ENCODE data around the gene OSBP.

The OSBP gene

DNA sequence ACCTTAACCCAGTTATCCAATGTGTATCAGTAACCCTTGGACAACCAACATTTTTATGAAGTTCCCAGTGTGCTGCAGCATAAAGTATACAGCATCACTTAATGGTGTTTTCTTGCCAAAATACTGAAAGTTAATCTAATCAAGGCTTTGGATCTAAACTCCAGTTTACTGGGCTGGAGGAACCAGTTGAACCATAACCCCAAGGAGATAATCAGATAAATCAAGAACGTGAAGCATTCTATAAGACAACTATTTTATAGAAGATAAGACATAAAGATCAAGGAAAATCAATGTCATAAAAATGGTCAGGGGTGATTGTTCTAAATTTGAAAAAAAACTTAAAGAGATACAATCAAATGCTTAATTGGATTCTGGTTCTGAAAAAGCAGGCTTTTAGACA lies 2.3 kb upstream of the OSBP start:
- H3K27me3 ChIP-seq (ENCODE audit: low read depth, low read length), result no peaks in the 10 kb centered on the region
- TF ChIP-seq EZH2phosphoT487 (IDR thresholded peaks at IDR 0.05; ENCODE audit: low read depth), result no peak
- TF ChIP-seq, protein P1, sequence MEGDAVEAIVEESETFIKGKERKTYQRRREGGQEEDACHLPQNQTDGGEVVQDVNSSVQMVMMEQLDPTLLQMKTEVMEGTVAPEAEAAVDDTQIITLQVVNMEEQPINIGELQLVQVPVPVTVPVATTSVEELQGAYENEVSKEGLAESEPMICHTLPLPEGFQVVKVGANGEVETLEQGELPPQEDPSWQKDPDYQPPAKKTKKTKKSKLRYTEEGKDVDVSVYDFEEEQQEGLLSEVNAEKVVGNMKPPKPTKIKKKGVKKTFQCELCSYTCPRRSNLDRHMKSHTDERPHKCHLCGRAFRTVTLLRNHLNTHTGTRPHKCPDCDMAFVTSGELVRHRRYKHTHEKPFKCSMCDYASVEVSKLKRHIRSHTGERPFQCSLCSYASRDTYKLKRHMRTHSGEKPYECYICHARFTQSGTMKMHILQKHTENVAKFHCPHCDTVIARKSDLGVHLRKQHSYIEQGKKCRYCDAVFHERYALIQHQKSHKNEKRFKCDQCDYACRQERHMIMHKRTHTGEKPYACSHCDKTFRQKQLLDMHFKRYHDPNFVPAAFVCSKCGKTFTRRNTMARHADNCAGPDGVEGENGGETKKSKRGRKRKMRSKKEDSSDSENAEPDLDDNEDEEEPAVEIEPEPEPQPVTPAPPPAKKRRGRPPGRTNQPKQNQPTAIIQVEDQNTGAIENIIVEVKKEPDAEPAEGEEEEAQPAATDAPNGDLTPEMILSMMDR (IDR thresholded peaks at IDR 0.05; ENCODE audit: low read depth, low read length), result no peak
- peaks cover 22% of the 10 kb centered on the region for H4K20me1 ChIP-seq (ENCODE audit: insufficient read depth, low read length)
- no peak overlapping the region for H3K4me3 ChIP-seq (ENCODE audit: low read length)
- no peak overlapping the region for H3K9ac ChIP-seq (ENCODE audit: low read length)
- 0 out of 2 replicates have a peak overlapping the region, but pooled peaks have one; percentile 18 for H2AFZ ChIP-seq (ENCODE audit: low read depth, low read length)
- H3K36me3 ChIP-seq (replicated peaks; ENCODE audit: low read depth, low read length), result peaks cover 11% of the 10 kb centered on the region
- no peak overlapping the region for H3K4me2 ChIP-seq (ENCODE audit: low read length)
- no peak overlapping the region for H3K27ac ChIP-seq (ENCODE audit: low read length)
- H3K4me1 ChIP-seq (ENCODE audit: low read length), result peaks cover 24% of the 10 kb centered on the region
- H3K9me3 ChIP-seq (ENCODE audit: insufficient read depth, low read length), result no peaks in the 10 kb centered on the region
- H3K79me2 ChIP-seq (ENCODE audit: low read length), result peaks cover 26% of the 10 kb centered on the region

DNA sequence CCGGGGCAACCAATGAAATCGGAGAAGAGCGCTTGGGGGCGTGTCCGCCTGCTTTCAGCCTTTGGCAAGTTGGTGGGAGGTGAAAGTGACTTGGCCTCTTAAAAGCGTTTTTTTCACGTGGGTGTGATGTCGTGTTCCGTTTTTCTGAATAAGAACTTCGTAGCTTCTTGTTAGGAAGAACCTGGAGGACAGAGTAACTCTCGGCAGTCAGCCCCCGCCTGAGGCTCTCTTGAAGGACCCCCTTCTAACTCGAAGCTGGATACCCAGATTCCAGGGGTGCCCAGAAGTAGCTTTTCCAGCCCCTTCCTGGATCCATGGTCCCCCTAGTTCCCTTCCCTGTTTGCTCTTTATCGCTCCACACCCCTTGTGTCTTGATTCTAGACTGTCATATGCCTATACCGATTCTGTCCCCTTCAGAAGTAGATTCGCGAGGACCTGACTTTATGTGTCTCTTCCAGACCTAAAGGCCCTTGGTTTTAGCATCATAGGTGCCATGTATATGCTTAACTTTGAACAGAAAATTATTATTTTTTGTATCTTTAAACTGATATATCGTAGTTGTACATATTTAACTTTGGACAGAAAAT lies 915 bp upstream of the OSBP start:
- Histone ChIP-seq H3K27me3 (ENCODE audit: low read depth, low read length) (no peaks in the 10 kb centered on the region), H2AFZ (ENCODE audit: low read depth, low read length) (peak overlapping the region; percentile 62), H3K27ac (ENCODE audit: low read length) (peak overlapping the region; percentile 64), H3K36me3 (replicated peaks; ENCODE audit: low read depth, low read length) (peaks cover 11% of the 10 kb centered on the region), H3K9me3 (ENCODE audit: insufficient read depth, low read length) (no peaks in the 10 kb centered on the region), H3K4me2 (ENCODE audit: low read length) (peak overlapping the region; percentile 91), H3K4me1 (ENCODE audit: low read length) (peaks cover 35% of the 10 kb centered on the region), H4K20me1 (ENCODE audit: insufficient read depth, low read length) (peaks cover 35% of the 10 kb centered on the region), H3K9ac (ENCODE audit: low read length) (peak overlapping the region; percentile 75), H3K79me2 (ENCODE audit: low read length) (peaks cover 40% of the 10 kb centered on the region), H3K4me3 (ENCODE audit: low read length) (peak overlapping the region; percentile 78)
- no peak for TF ChIP-seq EZH2phosphoT487 (IDR thresholded peaks at IDR 0.05; ENCODE audit: low read depth)
- TF ChIP-seq, protein P1 (IDR thresholded peaks at IDR 0.05; ENCODE audit: low read depth, low read length), result no peak

DNA sequence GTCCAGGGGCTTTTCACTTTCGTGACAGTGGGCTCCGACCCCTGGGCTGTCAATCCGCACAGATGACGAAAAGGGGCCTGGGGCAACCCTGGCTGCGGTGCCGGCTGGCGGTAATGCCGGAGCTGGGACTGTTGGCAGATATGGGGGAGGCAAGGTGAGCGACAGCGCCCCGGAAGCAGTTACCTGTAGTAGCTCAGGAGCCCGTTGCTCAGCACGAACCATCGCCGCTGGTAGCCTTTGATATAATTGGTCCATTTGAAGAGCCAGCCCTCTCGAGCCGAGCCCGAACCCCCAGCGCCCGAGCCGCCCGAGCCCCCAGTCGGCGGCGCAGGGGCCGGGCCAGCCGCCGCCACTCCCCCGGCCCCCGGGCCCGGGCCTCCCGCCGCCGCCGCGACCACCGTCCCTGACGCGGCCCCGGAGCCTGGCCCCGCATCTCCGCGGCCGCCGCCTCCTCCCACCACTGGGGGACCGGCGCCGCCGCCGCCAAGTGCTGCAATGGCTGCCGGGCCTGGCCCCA lies 396 bp downstream of the OSBP start:
- Histone ChIP-seq H3K9ac (ENCODE audit: low read length) (peak overlapping the region; percentile 82), H3K27me3 (ENCODE audit: low read depth, low read length) (no peaks in the 10 kb centered on the region), H3K4me1 (ENCODE audit: low read length) (peaks cover 35% of the 10 kb centered on the region), H3K9me3 (ENCODE audit: insufficient read depth, low read length) (no peaks in the 10 kb centered on the region), H3K36me3 (replicated peaks; ENCODE audit: low read depth, low read length) (peaks cover 15% of the 10 kb centered on the region), H2AFZ (ENCODE audit: low read depth, low read length) (no peak overlapping the region), H3K4me3 (ENCODE audit: low read length) (peak overlapping the region; percentile 94), H4K20me1 (ENCODE audit: insufficient read depth, low read length) (peaks cover 40% of the 10 kb centered on the region), H3K27ac (ENCODE audit: low read length) (peak overlapping the region; percentile 35), H3K79me2 (ENCODE audit: low read length) (peaks cover 53% of the 10 kb centered on the region), H3K4me2 (ENCODE audit: low read length) (peak overlapping the region; percentile 98)
- no peak for TF ChIP-seq EZH2phosphoT487 (IDR thresholded peaks at IDR 0.05; ENCODE audit: low read depth)
- TF ChIP-seq, protein P1 (IDR thresholded peaks at IDR 0.05; ENCODE audit: low read depth, low read length), result no peak

DNA sequence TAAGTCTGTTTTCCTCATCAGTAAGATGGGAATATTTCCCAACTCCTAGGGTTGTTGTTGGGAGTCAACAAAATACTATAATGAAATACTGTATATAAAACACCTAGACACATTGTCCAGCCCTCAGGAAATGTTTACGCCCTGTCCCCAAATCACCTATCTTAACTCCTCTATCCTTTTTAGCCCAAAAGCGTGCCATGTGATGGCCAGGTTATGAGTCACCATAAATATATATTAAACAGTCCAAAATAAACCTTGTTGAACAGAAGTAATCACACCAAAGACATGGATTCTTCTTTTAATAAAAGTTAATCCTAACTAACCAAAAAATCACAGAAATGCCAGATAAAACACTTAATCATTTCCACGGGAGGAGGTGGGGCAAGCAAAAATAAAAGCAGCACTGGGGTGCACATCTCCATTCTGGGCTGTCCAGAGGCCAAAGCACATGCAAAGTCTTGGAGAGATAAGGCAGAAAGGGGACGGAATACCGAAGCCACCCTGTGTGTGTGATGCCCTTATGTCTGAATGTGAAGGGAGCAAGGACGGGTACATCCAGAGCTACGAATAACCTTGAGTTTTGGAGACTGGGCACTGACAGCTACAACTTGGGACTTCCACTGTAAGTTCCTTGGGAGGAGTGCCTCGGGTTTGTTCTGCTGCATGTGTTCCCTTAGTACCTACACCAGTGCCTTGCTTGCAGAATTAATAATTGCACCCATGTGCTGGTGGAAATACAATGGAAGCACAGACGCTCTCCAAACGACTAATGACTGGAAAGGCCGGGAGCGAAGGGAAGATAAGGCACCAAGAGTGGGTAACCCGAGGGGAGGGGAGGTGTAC lies 1.1 kb downstream of the OSBP start:
- H2AFZ ChIP-seq (ENCODE audit: low read depth, low read length), result no peak overlapping the region

More for the DNA sequence above, 1.1 kb downstream of the OSBP start:
- peak overlapping the region; percentile 94 for H3K4me3 ChIP-seq (ENCODE audit: low read length)
- H3K27ac ChIP-seq (ENCODE audit: low read length), result peak overlapping the region; percentile 7; the same call in 1 of the 2 replicates
- TF ChIP-seq, protein P1 (IDR thresholded peaks at IDR 0.05; ENCODE audit: low read depth, low read length), result no peak
- TF ChIP-seq EZH2phosphoT487 (IDR thresholded peaks at IDR 0.05; ENCODE audit: low read depth), result no peak
- peaks cover 35% of the 10 kb centered on the region for H3K4me1 ChIP-seq (ENCODE audit: low read length)
- peak overlapping the region; percentile 82 for H3K9ac ChIP-seq (ENCODE audit: low read length)
- no peaks in the 10 kb centered on the region for H3K9me3 ChIP-seq (ENCODE audit: insufficient read depth, low read length)
- peaks cover 54% of the 10 kb centered on the region for H3K79me2 ChIP-seq (ENCODE audit: low read length)
- H4K20me1 ChIP-seq (ENCODE audit: insufficient read depth, low read length), result peaks cover 40% of the 10 kb centered on the region
- peaks cover 21% of the 10 kb centered on the region for H3K36me3 ChIP-seq (replicated peaks; ENCODE audit: low read depth, low read length)
- H3K4me2 ChIP-seq (ENCODE audit: low read length), result peak overlapping the region; percentile 98
- no peaks in the 10 kb centered on the region for H3K27me3 ChIP-seq (ENCODE audit: low read depth, low read length)

Data from OCI-LY3 (cell line).